T follicular helper cell (primary cell): ENCODE data around the gene RIPOR2.

ENCODE experiments used
- DNase-seq: peaks from one replicate; pipeline ENCODE4 v3.0.0-alpha.2; 2020; ENCODE audit warnings: low read depth

Gene RIPOR2

DNA sequence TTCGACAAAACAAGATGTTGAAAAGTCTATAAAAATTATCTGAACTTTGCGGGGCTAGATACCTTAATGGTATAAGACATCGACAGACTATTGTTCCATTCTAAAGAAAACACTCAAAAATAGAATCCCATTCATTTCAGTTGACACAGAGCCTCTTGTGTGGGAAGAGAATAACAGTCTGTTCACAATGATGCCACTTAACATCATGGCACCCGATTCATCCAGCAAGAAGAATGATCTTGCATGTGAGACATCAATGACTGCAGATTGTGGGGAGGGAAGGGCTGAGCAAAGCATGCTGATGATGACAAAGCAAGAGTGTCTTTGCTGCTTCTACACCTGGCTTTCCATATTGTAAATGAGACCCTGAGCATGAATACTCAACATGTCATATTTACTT, 87.3 kb downstream of the RIPOR2 start:
- DNase-seq = no peak

DNA sequence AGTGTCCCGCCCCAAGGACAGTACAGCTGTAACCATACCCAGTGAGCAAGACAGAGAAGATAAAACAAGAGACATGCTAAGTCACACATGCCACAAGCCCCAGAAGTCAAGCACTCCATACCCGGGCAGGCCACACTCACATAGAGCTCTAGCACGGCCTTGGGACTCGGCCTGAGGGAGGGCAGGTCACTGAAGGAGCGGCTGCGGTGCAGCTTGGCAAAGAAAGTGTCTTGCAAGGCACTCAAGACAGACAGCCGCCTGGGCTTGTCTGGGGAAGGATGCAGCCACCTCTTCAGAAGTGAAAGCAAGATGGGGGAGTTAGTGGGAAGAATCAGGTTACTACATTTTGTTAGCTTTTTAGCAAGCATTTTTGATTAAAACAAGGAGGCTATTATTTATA, 88.4 kb downstream of the RIPOR2 start:
- no peak for DNase-seq

DNA sequence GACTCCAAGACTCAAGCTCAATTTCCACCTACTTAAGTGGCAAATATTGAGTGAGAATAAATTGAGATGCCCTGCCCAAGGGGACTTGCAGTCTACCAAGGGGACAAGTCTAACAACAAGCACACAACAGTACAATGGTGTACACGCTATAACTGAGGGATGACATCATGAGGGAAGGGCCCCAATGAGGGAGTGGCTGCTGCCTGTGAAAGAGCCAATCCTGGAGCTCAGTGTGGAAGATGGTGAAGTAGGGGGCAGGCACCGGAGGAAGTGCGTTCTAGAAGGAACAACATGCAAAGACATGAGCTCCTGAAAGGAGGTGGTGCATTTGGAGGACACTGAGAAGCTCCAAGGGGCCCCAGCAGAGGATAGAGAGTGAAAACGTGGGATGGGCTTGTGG, 90.2 kb downstream of the RIPOR2 start:
- DNase-seq = no peak

GRCh38 chr6:24844903-24845302, 90.9 kb downstream of the RIPOR2 start:
- DNase-seq = no peak

DNA sequence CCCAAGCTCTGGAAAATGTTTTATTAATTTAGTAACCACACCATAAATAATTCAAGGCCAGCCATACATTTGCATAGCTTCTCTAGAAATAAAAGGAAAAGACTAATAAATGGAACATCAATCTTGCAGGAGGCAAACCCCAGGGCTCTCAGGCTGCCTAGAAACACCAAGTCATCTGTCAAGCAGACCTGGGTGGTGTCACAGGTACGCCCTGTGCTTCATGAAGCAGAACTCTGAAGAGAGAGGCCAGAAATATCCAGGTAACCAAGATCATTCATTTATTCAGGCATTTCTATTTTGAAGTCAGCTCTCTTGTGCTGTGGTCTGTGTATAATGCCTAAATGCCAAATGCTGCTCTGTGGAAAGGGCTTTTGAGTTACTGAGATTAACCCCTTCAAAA, 91.7 kb downstream of the RIPOR2 start:
- DNase-seq = no peak

DNA sequence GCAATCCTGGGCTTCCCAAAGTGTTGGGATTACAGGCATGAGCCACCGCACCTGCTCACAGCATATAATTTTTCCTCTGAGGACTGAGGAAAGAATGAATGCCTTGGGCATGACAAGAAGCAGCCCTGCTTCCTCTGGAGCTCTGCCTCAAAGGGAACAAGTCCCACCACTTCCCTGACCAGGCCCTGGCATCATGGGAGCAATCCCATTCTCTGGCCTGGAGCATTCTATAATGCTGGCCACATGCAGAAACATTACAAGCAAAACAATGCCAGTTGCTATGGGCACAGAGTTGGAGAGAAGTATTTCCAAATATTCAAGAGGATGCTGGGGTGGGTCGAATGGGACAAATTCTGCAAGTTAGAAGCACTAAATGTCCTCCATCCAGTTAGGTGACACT, 95.6 kb downstream of the RIPOR2 start:
- DNase-seq = no peak

GRCh38 chr6:24838994-24839393, 96.8 kb downstream of the RIPOR2 start:
- no peak for DNase-seq

- no peak for DNase-seq
Measured at GRCh38 chr6:24838081-24838480, 97.7 kb downstream of the RIPOR2 start.

DNA sequence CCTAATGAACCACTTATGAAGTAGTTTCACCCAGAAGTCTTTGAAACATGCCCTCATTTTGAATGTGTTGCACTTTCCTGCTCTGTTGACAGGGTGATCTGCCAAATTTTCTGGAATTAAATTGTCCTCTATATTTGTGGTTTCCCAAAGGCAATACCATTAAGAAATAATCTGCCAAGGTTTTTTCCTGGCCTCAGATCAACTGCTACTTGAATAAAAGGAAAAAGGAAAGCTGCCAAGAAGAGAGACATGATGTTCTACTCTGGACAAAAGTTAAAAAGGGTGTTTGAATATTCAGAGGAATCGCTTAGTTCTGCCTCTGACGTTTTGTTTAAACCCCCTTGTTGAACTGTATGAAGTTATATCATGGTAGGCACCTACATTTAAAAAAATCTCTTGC, 99.7 kb downstream of the RIPOR2 start:
- DNase-seq = no peak

GRCh38 chr6:24833711-24834386, 101.9 kb downstream of the RIPOR2 start:
- DNase-seq = no peak

- no peak for DNase-seq
Measured at GRCh38 chr6:24832794-24833193, 103.0 kb downstream of the RIPOR2 start.

DNA sequence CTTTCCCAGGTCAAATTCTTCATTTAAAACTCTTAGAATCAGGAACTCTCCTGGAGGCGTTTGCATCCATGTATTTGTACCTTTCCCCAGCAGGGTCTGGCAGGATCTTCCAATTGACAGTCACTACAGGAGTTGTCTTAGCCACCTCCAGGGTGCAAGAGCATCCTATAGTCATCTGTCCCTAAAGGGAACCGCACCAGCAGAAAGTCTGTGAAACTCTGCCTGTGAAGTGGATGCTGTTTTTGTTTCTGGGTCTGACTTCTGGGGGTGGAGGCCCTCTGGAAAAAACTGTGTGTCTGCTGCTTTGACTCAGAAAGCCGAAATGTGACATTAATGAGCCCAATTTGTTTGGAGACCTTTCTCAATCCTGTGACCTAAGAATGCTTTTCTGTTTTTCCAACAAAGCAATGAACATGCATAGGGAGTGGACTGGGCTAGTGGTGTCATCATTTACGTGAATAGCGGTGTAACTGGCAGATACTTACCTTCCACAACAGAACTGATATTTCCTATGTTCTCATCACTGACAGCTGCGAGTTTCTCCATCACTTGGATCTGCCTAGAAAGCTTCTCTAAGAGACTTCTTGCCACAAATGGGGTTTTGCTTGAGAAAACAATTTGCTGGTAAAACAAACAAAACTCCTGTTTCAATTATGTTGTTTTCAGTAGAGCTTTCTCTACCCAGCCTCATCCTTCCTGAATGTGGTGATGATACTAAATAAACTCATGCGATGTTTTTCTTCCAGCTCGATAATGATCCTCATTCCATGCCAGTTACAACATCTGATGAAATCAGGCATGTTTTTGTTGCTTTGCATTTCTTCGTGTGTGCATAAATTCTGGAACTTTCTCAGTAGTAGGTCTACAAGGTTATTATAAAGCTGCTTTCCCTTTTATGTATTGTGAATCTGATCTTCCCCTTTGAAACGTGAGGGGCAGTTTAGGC, 103.7 kb downstream of the RIPOR2 start:
- DNase-seq = no peak

DNA sequence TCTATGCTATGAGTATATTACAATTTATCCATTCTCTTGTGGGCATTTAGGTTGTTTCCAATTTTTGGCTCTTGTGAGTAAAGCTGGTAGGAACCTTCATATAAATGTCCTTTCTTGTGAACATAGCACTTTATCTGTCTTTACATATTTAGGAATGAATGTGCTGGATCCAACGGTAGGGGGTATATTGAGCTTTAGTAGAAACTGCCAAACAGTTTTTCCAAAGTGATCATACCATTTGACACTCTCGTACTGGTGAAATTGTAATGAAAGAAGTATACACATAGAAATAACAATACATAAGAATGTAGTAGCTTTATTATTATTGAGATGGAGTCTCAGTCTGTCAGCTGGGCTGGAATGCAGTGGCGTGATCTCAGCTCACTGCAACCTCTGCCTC, 106.1 kb downstream of the RIPOR2 start:
- no peak for DNase-seq

DNA sequence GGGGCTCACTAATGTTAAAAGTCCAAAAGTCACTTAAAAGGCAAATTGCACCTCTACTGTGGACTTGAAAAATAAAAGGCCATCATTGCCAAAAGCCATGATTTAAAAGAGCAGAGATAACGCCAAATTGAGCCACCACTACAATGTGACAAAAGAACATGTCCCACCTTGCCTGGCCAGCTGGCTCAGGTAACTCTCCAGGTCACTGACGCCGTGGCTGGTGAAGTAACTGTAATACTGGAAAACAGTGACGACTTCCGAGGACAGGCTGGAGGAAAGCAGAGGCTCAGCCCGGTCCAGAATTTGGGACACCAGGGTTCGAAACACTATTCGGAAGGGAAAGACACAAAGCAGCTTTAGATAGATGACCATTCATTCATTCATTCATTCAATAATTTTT, 107.8 kb downstream of the RIPOR2 start:
- DNase-seq = no peak

GRCh38 chr6:24827162-24827561, 108.6 kb downstream of the RIPOR2 start:
- DNase-seq = no peak

DNA sequence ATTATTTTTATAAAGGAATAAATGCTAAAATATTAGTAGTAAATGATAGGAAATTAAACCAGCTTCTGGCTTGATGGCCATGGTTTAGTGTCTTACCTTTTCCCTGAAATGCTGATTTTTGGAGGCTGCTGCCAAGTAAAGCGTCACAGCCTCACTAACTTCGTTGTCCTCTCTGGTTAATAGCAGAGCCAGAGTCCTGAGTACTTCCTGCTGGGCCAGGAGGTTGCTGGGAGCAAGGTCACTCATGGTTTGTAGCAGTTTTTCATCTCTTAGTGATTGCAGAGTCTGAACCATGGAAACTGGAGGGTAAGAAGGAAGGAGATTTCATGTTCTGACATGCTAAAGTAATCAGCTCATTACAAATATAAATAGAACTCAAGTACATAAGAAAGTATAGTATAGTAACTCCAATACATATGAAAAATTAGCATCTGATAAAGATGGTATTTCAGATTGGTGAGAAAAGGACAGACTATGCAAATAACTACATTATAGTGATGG, 110.6 kb downstream of the RIPOR2 start:
- no peak for DNase-seq

GRCh38 chr6:24824142-24824938, 111.4 kb downstream of the RIPOR2 start:
- no peak for DNase-seq

GRCh38 chr6:24823185-24823584, 112.6 kb downstream of the RIPOR2 start:
- DNase-seq = no peak

GRCh38 chr6:24822696-24823095, 113.1 kb downstream of the RIPOR2 start:
- no peak for DNase-seq

- no peak for DNase-seq
Measured at GRCh38 chr6:24821860-24822444, 113.8 kb downstream of the RIPOR2 start.

GRCh38 chr6:24818346-24818745, 117.4 kb downstream of the RIPOR2 start:
- DNase-seq = no peak

GRCh38 chr6:24809728-24810127, 126.0 kb downstream of the RIPOR2 start:
- no peak for DNase-seq
